CD4-positive, alpha-beta T cell (primary cell): ENCODE measurements around the gene CDK15. TPM values are rescaled to one million over a fixed set of nuclear protein-coding genes. Genes with fewer than 3 reads are reported as not detected.
"Not testable (repeated sequence)": the region's sequence is repeated elsewhere in the genome, so short reads cannot be mapped to it uniquely, and the experiment has no call there.

Experiments used
- ATAC-seq: fragments of 200-7000 bp; cut with Tn5 transposase; one replicate; pipeline ENCODE4 v1.10.0; 2022; ENCODE audit warnings: mild to moderate bottlenecking; ENCODE audit not compliant: poor library complexity
- CTCF ChIA-PET: fragments of 350-600 bp; sonication (Branson Sonifier 250); formaldehyde crosslinking; loops from one replicate; lab custom pipeline; 2021; ENCODE audit warnings: antibody characterized with exemption, inconsistent platforms; lab: Charles Lee
- POLR2A ChIA-PET: fragments of 350-600 bp; sonication (Branson Sonifier 250); formaldehyde crosslinking; loops from one replicate; lab custom pipeline; 2021; ENCODE audit warnings: antibody characterized with exemption, inconsistent platforms; lab: Charles Lee
- DNase-seq, 14 experiments: peaks; one replicate each; pipeline ENCODE4 v3.0.0-alpha.2; 2013 to 2020; ENCODE audit warnings: mixed read lengths in 2 of 14
- H3K27ac ChIP-seq, 2 donors: one replicate each; pipeline versions ENCODE4 v1.5.1 to v1.7.0; 2013; ENCODE audit warnings: low read length in 2 of 2, low read depth in 1 of 2, mild to moderate bottlenecking in 1 of 2
- H3K27me3 ChIP-seq, 2 experiments: 1 replicate in 1 of 2; 2 replicates in 1 of 2; pipeline versions ENCODE4 v1.6.1 to v1.7.0; 2013; ENCODE audit warnings: low read length in 2 of 2, control low read depth in 1 of 2, mild to moderate bottlenecking in 1 of 2, moderate library complexity in 1 of 2; ENCODE audit not compliant: insufficient read depth in 2 of 2, control insufficient read depth in 1 of 2
- H3K36me3 ChIP-seq: one replicate; pipeline ENCODE4 v1.6.1; 2013; ENCODE audit warnings: low read length, control low read depth; ENCODE audit not compliant: insufficient read depth
- H3K4me1 ChIP-seq: one replicate; pipeline ENCODE4 v1.6.1; 2013; ENCODE audit warnings: low read length, control low read depth; ENCODE audit not compliant: insufficient read depth
- H3K4me3 ChIP-seq: one replicate; pipeline ENCODE4 v1.5.1; 2013; ENCODE audit warnings: mild to moderate bottlenecking, low read length, moderate library complexity
- H3K9me3 ChIP-seq, 2 experiments: 1 replicate in 1 of 2; 2 replicates in 1 of 2; pipeline versions ENCODE4 v1.6.1 to v1.7.0; 2013; ENCODE audit warnings: low read length in 2 of 2, mild to moderate bottlenecking in 2 of 2, control low read depth in 1 of 2, moderate library complexity in 1 of 2; ENCODE audit not compliant: control insufficient read depth in 1 of 2, insufficient read depth in 1 of 2
- H3K27ac Mint-ChIP-seq: one replicate; pipeline ENCODE4 v1.8.0; 2020; ENCODE audit warnings: mixed read lengths
- H3K27me3 Mint-ChIP-seq: one replicate; pipeline ENCODE4 v1.8.0; 2021; ENCODE audit warnings: mixed read lengths
- H3K36me3 Mint-ChIP-seq: one replicate; pipeline ENCODE4 v1.8.0; 2021; ENCODE audit warnings: low read depth, mixed read lengths
- H3K4me1 Mint-ChIP-seq: one replicate; pipeline ENCODE4 v1.8.0; 2021; ENCODE audit warnings: low read depth, mixed read lengths
- H3K4me3 Mint-ChIP-seq: one replicate; pipeline ENCODE4 v1.8.0; 2020; ENCODE audit warnings: mild to moderate bottlenecking, mixed read lengths
- H3K9me3 Mint-ChIP-seq: one replicate; pipeline ENCODE4 v1.8.0; 2020; ENCODE audit warnings: mixed read lengths
- intact Hi-C, 2 experiments: fragments of 100-400 bp; cut with DNase I in 1 of 2; cut with micrococcal nuclease in 1 of 2; formaldehyde crosslinking; loops; one replicate each; pipeline versions ENCODE4 v1.15.1 to v1.9.0; 2023 to 2025; cut with DNase I, micrococcal nuclease
- total RNA-seq, 174 experiments: library from RNA in 2 of 174; stranded (reverse) in 2 of 174; gene quantifications; one replicate each; pipeline ENCODE4 v1.2.3 and lab custom pipeline; 2021 to 2026
- TF ChIP-seq, protein P1 (sequence below): fragments of 200-600 bp; IDR thresholded peaks from one replicate; pipeline ENCODE4 v1.8.0; 2022; ENCODE audit warnings: antibody characterized with exemption, mild to moderate bottlenecking

The CDK15 gene
- total RNA-seq, 2 experiments from 2014 or later: not detected

- Histone ChIP-seq H3K4me3 (no peak overlapping the region), H3K27me3 (peaks cover 0 to 8% of the 10 kb centered on the region in 2 experiments), H3K36me3 (no peaks in the 10 kb centered on the region), H3K27ac (no peak overlapping the region), H3K9me3 (no peaks in the 10 kb centered on the region), H3K4me1 (no peaks in the 10 kb centered on the region)
- DNase-seq (no peak), ATAC-seq (no peak)
- TF ChIP-seq, protein P1, sequence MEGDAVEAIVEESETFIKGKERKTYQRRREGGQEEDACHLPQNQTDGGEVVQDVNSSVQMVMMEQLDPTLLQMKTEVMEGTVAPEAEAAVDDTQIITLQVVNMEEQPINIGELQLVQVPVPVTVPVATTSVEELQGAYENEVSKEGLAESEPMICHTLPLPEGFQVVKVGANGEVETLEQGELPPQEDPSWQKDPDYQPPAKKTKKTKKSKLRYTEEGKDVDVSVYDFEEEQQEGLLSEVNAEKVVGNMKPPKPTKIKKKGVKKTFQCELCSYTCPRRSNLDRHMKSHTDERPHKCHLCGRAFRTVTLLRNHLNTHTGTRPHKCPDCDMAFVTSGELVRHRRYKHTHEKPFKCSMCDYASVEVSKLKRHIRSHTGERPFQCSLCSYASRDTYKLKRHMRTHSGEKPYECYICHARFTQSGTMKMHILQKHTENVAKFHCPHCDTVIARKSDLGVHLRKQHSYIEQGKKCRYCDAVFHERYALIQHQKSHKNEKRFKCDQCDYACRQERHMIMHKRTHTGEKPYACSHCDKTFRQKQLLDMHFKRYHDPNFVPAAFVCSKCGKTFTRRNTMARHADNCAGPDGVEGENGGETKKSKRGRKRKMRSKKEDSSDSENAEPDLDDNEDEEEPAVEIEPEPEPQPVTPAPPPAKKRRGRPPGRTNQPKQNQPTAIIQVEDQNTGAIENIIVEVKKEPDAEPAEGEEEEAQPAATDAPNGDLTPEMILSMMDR: no peak
- H3K4me1 Mint-ChIP-seq: no peaks in the 10 kb centered on the region
- intact Hi-C loops: no loop called here
- H3K4me3 Mint-ChIP-seq: no peak overlapping the region
- H3K27ac Mint-ChIP-seq: no peak overlapping the region
- POLR2A ChIA-PET: no interaction called here
- H3K9me3 Mint-ChIP-seq: no peaks in the 10 kb centered on the region
- CTCF ChIA-PET: no interaction called here
- peaks cover 20% of the 10 kb centered on the region for H3K27me3 Mint-ChIP-seq
- no peaks in the 10 kb centered on the region for H3K36me3 Mint-ChIP-seq
Observed at GRCh38 chr2:201797175-201797840, 9.0 kb upstream of the CDK15 start.

- H3K9me3 Mint-ChIP-seq: no peaks in the 10 kb centered on the region
- no peak overlapping the region for H3K27ac ChIP-seq
- H3K27me3 ChIP-seq: peaks cover 0 to 8% of the 10 kb centered on the region in 2 experiments
- H3K27ac Mint-ChIP-seq: no peak overlapping the region
- ChIA-PET POLR2A (no interaction called here), CTCF (no interaction called here)
- TF ChIP-seq, protein P1: no peak
- H3K27me3 Mint-ChIP-seq: peaks cover 25% of the 10 kb centered on the region
- no peaks in the 10 kb centered on the region for H3K4me1 ChIP-seq
- H3K4me1 Mint-ChIP-seq: no peaks in the 10 kb centered on the region
- no peaks in the 10 kb centered on the region for H3K9me3 ChIP-seq
- DNase-seq: no peak
- H3K36me3 Mint-ChIP-seq: no peaks in the 10 kb centered on the region
- H3K36me3 ChIP-seq: no peaks in the 10 kb centered on the region
- H3K4me3 ChIP-seq: no peak overlapping the region
- intact Hi-C loops: no loop called here
- no peak for ATAC-seq
- no peak overlapping the region for H3K4me3 Mint-ChIP-seq
Observed at GRCh38 chr2:201798252-201798913, 8.0 kb upstream of the CDK15 start.

- H3K9me3 Mint-ChIP-seq, intact Hi-C loops, CTCF ChIA-PET, H3K27ac ChIP-seq, DNase-seq, H3K9me3 ChIP-seq, H3K27ac Mint-ChIP-seq, H3K36me3 Mint-ChIP-seq, H3K27me3 ChIP-seq, H3K4me3 Mint-ChIP-seq, ATAC-seq, H3K4me3 ChIP-seq, POLR2A ChIA-PET, H3K4me1 Mint-ChIP-seq, H3K36me3 ChIP-seq, H3K4me1 ChIP-seq: not testable (repeated sequence)
- H3K27me3 Mint-ChIP-seq: peaks cover 26% of the 10 kb centered on the region
Observed at GRCh38 chr2:201798914-201799285, 7.4 kb upstream of the CDK15 start.
